HepG2 (cell line): ENCODE measurements around the gene HEY2. TPM values are rescaled to one million over a fixed set of nuclear protein-coding genes. Genes with fewer than 3 reads are reported as not detected.

ENCODE experiments used
- ATF7-NPFF ChIP-seq: sonication (generic); formaldehyde crosslinking; IDR thresholded peaks from 2 replicates; pipeline ENCODE4 v1.8.1; 2023; ENCODE audit warnings: mild to moderate bottlenecking, low read depth, missing genetic modification reagents, moderate library complexity
- DMAP1 ChIP-seq: IDR thresholded peaks from 2 replicates; pipeline ENCODE4 v1.6.1; 2016
- EP300 ChIP-seq, 3 experiments: sonication (generic) in 1 of 3; formaldehyde crosslinking in 1 of 3; IDR thresholded peaks; 2 replicates each; pipeline versions ENCODE4 v1.5.1 to v1.6.1; 2011 to 2020; ENCODE audit warnings: low read depth in 2 of 3, low read length in 2 of 3, borderline replicate concordance in 1 of 3, improper control_type of control experiment in 1 of 3, mild to moderate bottlenecking in 1 of 3, missing genetic modification reagents in 1 of 3, moderate library complexity in 1 of 3
- ERF ChIP-seq: IDR thresholded peaks from 2 replicates; pipeline ENCODE4 v1.6.1; 2018; ENCODE audit warnings: missing biosample characterization, missing genetic modification reagents
- GPN1 ChIP-seq: sonication (generic); formaldehyde crosslinking; IDR thresholded peaks from 2 replicates; pipeline ENCODE4 v1.5.1; 2020; ENCODE audit warnings: missing genetic modification reagents, borderline replicate concordance
- HDAC1 ChIP-seq: sonication (generic); formaldehyde crosslinking; IDR thresholded peaks from 2 replicates; pipeline ENCODE4 v1.5.1; 2020; ENCODE audit warnings: mild to moderate bottlenecking, missing genetic modification reagents
- HIVEP1 ChIP-seq: sonication (generic); formaldehyde crosslinking; IDR thresholded peaks from 2 replicates; pipeline ENCODE4 v1.4.0; 2020; ENCODE audit warnings: mild to moderate bottlenecking, missing genetic modification reagents
- HOMEZ ChIP-seq: IDR thresholded peaks from 2 replicates; pipeline ENCODE4 v1.6.1; 2016; ENCODE audit warnings: low read depth
- HOXA3 ChIP-seq: sonication (generic); formaldehyde crosslinking; IDR thresholded peaks from 2 replicates; pipeline ENCODE4 v1.5.0; 2020; ENCODE audit warnings: missing genetic modification reagents
- PCBP1 ChIP-seq: fragments of 200-400 bp; formaldehyde crosslinking; IDR thresholded peaks from 2 replicates; pipeline ENCODE4 v1.6.1; 2017; ENCODE audit warnings: mild to moderate bottlenecking, low read depth, low read length, borderline replicate concordance
- POLR2A ChIP-seq, 2 experiments: IDR thresholded peaks; 2 replicates each; pipeline ENCODE4 v1.6.1; 2011; ENCODE audit warnings: low read depth in 2 of 2, low read length in 2 of 2, mild to moderate bottlenecking in 1 of 2, moderate library complexity in 1 of 2; ENCODE audit not compliant: insufficient read depth in 1 of 2
- ZBTB42 ChIP-seq: sonication (generic); formaldehyde crosslinking; IDR thresholded peaks from 2 replicates; pipeline ENCODE4 v1.5.0; 2020; ENCODE audit warnings: mild to moderate bottlenecking, missing genetic modification reagents
- ZFP36 ChIP-seq: fragments of 150-350 bp; IDR thresholded peaks from 2 replicates; pipeline ENCODE4 v1.6.1; 2018; ENCODE audit warnings: borderline replicate concordance, low read length, low read depth; ENCODE audit not compliant: partially characterized antibody
- ZFP91 ChIP-seq: sonication (generic); formaldehyde crosslinking; IDR thresholded peaks from 2 replicates; pipeline ENCODE4 v1.9.0; 2022; ENCODE audit warnings: missing genetic modification reagents, mild to moderate bottlenecking, borderline replicate concordance
- ZNF225 ChIP-seq: sonication (generic); formaldehyde crosslinking; IDR thresholded peaks from 2 replicates; pipeline ENCODE4 v1.4.0; 2020; ENCODE audit warnings: mild to moderate bottlenecking, missing genetic modification reagents
- ZNF350 ChIP-seq: sonication (generic); formaldehyde crosslinking; IDR thresholded peaks from 2 replicates; pipeline ENCODE4 v1.4.0; 2020; ENCODE audit warnings: mild to moderate bottlenecking, low read depth, missing genetic modification reagents, borderline replicate concordance
- ZNF510 ChIP-seq: sonication (generic); formaldehyde crosslinking; IDR thresholded peaks from 2 replicates; pipeline ENCODE4 v1.4.0; 2020; ENCODE audit warnings: low read depth, mild to moderate bottlenecking, missing genetic modification reagents
- ZNF768 ChIP-seq: sonication (generic); formaldehyde crosslinking; IDR thresholded peaks from 2 replicates; pipeline ENCODE4 v1.4.0; 2020; ENCODE audit warnings: missing genetic modification reagents
- ZNF776 ChIP-seq: sonication (generic); formaldehyde crosslinking; IDR thresholded peaks from 2 replicates; pipeline ENCODE4 v1.4.0; 2020; ENCODE audit warnings: mild to moderate bottlenecking, missing genetic modification reagents
- polyA plus RNA-seq, 8 experiments: library from polyadenylated mRNA; depleted of rRNA in 3 of 8; stranded (reverse) in 7 of 8; unstranded in 1 of 8; fragments of >200 nt; fragmentation: Illumina TruSeq in 4 of 8; extraction: Trizol in 4 of 8; gene quantifications; 2 replicates each; pipeline versions ENCODE4 v1.2.1 to v1.2.3, GENCODE V29; 2011 to 2016; ENCODE audit warnings: low read depth in 4 of 8, missing spikeins in 1 of 8, mixed read lengths in 1 of 8; ENCODE audit not compliant: insufficient read depth in 1 of 8
- total RNA-seq, 5 experiments: library from RNA; depleted of rRNA; stranded (reverse); fragments of >200 nt; fragmentation: Illumina TruSeq; extraction: Trizol; gene quantifications; 2 replicates each; pipeline ENCODE4 v1.2.3, GENCODE V29; 2016; ENCODE audit warnings: low read depth in 1 of 5
- TF ChIP-seq, protein P1 (sequence below): sonication (generic); formaldehyde crosslinking; IDR thresholded peaks from 2 replicates; pipeline ENCODE4 v1.5.0; 2020; ENCODE audit warnings: mild to moderate bottlenecking, missing genetic modification reagents, borderline replicate concordance

The HEY2 gene
- total and polyA plus RNA-seq, 2 of the 13 experiments (the other 11 are each of a cell fraction or from before 2014, with no cell fraction given): 0.04 TPM

DNA sequence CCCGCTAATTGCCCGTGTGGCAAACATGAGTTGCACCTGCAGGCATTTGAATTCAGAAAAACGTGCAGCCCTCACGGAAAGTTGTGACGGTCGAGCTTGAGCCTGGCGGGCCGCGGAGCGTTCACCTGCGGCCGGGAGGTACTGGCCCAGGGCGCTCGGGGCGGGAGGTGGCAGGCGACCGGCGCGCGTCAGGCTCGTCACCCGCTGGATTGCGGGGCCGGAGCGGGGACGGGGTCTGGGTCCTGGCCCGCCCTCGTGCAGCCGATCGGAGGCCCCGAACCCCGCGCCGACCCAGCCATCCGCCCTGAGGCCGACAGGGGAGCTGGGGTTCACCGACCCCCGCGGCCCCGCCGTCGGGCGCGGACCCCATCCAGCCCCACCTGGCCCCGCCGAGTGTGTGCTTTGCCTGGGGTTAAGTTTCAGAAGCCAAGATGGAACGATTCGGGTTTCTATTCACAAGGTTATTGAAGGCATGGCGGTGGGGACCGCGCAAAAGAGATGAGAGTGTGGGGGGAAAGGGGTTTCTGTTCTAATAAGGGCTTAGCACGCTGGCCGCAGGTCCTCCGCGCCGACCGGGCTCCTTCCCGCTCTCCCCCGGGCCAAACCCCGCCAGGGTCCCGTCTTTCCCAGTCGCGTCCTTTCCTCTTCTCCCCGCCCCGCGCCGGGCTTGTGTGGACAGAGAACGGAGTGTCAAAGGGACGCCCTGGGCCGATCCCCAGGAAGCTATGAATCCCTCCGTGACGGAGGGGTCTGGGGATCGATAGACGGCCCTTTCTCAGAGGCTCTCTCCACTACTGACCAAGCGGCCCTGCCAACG, 1.6 kb upstream of the HEY2 start (continued):
- TF ChIP-seq, protein P1, sequence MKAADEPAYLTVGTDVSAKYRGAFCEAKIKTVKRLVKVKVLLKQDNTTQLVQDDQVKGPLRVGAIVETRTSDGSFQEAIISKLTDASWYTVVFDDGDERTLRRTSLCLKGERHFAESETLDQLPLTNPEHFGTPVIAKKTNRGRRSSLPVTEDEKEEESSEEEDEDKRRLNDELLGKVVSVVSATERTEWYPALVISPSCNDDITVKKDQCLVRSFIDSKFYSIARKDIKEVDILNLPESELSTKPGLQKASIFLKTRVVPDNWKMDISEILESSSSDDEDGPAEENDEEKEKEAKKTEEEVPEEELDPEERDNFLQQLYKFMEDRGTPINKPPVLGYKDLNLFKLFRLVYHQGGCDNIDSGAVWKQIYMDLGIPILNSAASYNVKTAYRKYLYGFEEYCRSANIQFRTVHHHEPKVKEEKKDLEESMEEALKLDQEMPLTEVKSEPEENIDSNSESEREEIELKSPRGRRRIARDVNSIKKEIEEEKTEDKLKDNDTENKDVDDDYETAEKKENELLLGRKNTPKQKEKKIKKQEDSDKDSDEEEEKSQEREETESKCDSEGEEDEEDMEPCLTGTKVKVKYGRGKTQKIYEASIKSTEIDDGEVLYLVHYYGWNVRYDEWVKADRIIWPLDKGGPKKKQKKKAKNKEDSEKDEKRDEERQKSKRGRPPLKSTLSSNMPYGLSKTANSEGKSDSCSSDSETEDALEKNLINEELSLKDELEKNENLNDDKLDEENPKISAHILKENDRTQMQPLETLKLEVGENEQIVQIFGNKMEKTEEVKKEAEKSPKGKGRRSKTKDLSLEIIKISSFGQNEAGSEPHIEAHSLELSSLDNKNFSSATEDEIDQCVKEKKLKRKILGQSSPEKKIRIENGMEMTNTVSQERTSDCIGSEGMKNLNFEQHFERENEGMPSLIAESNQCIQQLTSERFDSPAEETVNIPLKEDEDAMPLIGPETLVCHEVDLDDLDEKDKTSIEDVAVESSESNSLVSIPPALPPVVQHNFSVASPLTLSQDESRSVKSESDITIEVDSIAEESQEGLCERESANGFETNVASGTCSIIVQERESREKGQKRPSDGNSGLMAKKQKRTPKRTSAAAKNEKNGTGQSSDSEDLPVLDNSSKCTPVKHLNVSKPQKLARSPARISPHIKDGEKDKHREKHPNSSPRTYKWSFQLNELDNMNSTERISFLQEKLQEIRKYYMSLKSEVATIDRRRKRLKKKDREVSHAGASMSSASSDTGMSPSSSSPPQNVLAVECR (CRISPR knock-in tag): peak; percentile 29; the same call in 1 of the 2 replicates
- TF ChIP-seq ZNF510 (CRISPR knock-in tag): no peak
- TF ChIP-seq GPN1: no peak
- TF ChIP-seq HOMEZ (CRISPR knock-in tag): no peak
- TF ChIP-seq HIVEP1 (CRISPR knock-in tag): 0 out of 2 replicates have a peak, but pooled peaks have one; percentile 16
- TF ChIP-seq POLR2A (IDR thresholded peaks at IDR 0.05; ENCODE audit: insufficient read depth in 1 of 2, low read depth in 2 of 2, low read length in 2 of 2): no peak
- peak; percentile 6; the same call in 1 of the 2 replicates for TF ChIP-seq HOXA3 (CRISPR knock-in tag)
- 0 out of 2 replicates have a peak, but pooled peaks have one; percentile 13 for TF ChIP-seq ZNF768
- no peak for TF ChIP-seq ZFP36
- TF ChIP-seq ZFP91 (CRISPR knock-in tag): peak; percentile 34; the same call in 1 of the 2 replicates
- 0 out of 2 replicates have a peak, but pooled peaks have one; percentile 29 for TF ChIP-seq ZNF225 (CRISPR knock-in tag)
- peak; percentile 17; the same call in 1 of the 2 replicates for TF ChIP-seq ZNF776 (CRISPR knock-in tag)
- 0 out of 2 replicates have a peak, but pooled peaks have one; percentile 12 for TF ChIP-seq ZNF350 (CRISPR knock-in tag)
- TF ChIP-seq ERF (CRISPR knock-in tag): 0 out of 2 replicates have a peak, but pooled peaks have one; percentile 21
- peak; percentile 17 for TF ChIP-seq HDAC1
- peak; percentile 35; the same call in 1 of the 2 replicates for TF ChIP-seq ZBTB42 (CRISPR knock-in tag)
- TF ChIP-seq EP300 (IDR thresholded peaks at IDR 0.05; ENCODE audit: low read depth in 2 of 2, low read length in 2 of 2): no peak
- no peak for TF ChIP-seq EP300 (CRISPR knock-in tag; IDR thresholded peaks at IDR 0.05; ENCODE audit: borderline replicate concordance)
- TF ChIP-seq DMAP1 (CRISPR knock-in tag): peak; percentile 6; the same call in 1 of the 2 replicates
- TF ChIP-seq PCBP1: 0 out of 2 replicates have a peak, but pooled peaks have one; percentile 53
- no peak for TF ChIP-seq ATF7-NPFF (CRISPR knock-in tag)
